ENCODE data around the gene NCOR2.

NCOR2 gene

DNA sequence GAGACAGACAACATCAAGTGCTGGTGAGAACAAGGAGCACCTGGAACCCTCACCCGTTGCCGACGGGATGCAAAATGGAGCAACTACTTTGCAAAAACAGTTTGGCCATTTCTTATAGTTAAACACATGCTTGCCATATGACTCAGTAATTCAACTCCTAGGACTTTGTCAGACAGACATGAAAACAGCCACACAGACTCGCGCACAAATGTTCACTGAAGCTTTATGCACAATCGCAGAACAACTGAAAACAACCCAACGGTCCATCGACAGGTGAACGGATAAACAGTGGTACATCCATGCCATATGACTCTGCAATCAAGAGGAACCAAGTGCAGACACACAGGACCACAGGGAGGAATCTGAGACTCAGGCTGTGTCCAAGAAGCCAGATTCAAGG is 30.8 kb downstream of the NCOR2 start:
- TF ChIP-seq, protein P1, sequence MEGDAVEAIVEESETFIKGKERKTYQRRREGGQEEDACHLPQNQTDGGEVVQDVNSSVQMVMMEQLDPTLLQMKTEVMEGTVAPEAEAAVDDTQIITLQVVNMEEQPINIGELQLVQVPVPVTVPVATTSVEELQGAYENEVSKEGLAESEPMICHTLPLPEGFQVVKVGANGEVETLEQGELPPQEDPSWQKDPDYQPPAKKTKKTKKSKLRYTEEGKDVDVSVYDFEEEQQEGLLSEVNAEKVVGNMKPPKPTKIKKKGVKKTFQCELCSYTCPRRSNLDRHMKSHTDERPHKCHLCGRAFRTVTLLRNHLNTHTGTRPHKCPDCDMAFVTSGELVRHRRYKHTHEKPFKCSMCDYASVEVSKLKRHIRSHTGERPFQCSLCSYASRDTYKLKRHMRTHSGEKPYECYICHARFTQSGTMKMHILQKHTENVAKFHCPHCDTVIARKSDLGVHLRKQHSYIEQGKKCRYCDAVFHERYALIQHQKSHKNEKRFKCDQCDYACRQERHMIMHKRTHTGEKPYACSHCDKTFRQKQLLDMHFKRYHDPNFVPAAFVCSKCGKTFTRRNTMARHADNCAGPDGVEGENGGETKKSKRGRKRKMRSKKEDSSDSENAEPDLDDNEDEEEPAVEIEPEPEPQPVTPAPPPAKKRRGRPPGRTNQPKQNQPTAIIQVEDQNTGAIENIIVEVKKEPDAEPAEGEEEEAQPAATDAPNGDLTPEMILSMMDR (IDR thresholded peaks at IDR 0.05; ENCODE audit: borderline replicate concordance, control extremely low read depth, extremely low read depth, insufficient read depth, missing control alignments), result no peak
- in situ Hi-C loops (cut with MboI; ENCODE audit: low sequenced_read_pairs, unreplicated experiment), result no loop called here
- DNase-seq (ENCODE audit: low spot score), result no peak

- TF ChIP-seq, protein P1 (IDR thresholded peaks at IDR 0.05; ENCODE audit: borderline replicate concordance, control extremely low read depth, extremely low read depth, insufficient read depth, missing control alignments), result no peak
- in situ Hi-C loops (cut with MboI; ENCODE audit: low sequenced_read_pairs, unreplicated experiment), result no loop called here
- DNase-seq (ENCODE audit: low spot score), result no peak
Observed at GRCh38 chr12:124534776-124535740, 32.4 kb downstream of the NCOR2 start.

GRCh38 chr12:124533456-124533855 is 34.0 kb downstream of the NCOR2 start:
- DNase-seq (ENCODE audit: low spot score), result no peak
- TF ChIP-seq, protein P1 (IDR thresholded peaks at IDR 0.05; ENCODE audit: borderline replicate concordance, control extremely low read depth, extremely low read depth, insufficient read depth, missing control alignments), result no peak
- in situ Hi-C loops (cut with MboI; ENCODE audit: low sequenced_read_pairs, unreplicated experiment), result no loop called here

GRCh38 chr12:124532967-124533366 is 34.4 kb downstream of the NCOR2 start:
- no peak for DNase-seq (ENCODE audit: low spot score)
- in situ Hi-C loops (cut with MboI; ENCODE audit: low sequenced_read_pairs, unreplicated experiment), result no loop called here
- TF ChIP-seq, protein P1 (IDR thresholded peaks at IDR 0.05; ENCODE audit: borderline replicate concordance, control extremely low read depth, extremely low read depth, insufficient read depth, missing control alignments), result no peak

- TF ChIP-seq, protein P1 (IDR thresholded peaks at IDR 0.05; ENCODE audit: borderline replicate concordance, control extremely low read depth, extremely low read depth, insufficient read depth, missing control alignments), result no peak
- no peak for DNase-seq (ENCODE audit: low spot score)
- in situ Hi-C loops (cut with MboI; ENCODE audit: low sequenced_read_pairs, unreplicated experiment), result no loop called here
Observed at GRCh38 chr12:124532331-124532750, 35.1 kb downstream of the NCOR2 start.

- in situ Hi-C loops (cut with MboI; ENCODE audit: low sequenced_read_pairs, unreplicated experiment), result no loop called here
- DNase-seq (ENCODE audit: low spot score), result no peak
- TF ChIP-seq, protein P1 (IDR thresholded peaks at IDR 0.05; ENCODE audit: borderline replicate concordance, control extremely low read depth, extremely low read depth, insufficient read depth, missing control alignments), result no peak
Observed at GRCh38 chr12:124531906-124532305, 35.5 kb downstream of the NCOR2 start.
